K562 treated with DMSO at 1 percent for 24 hours (cell line): ENCODE results near the gene ATP2C2. TPM values are rescaled to one million over a fixed set of nuclear protein-coding genes. Genes with fewer than 3 reads are reported as not detected.

Experiments
- total RNA-seq: library from RNA; unstranded; fragments of 300-600 nt; gene quantifications from 2 replicates; pipeline ENCODE4 v1.2.3, GENCODE V29; 2022; ENCODE audit warnings: low read depth; ENCODE audit not compliant: insufficient read depth

The ATP2C2 gene
- total RNA-seq: 0.17 TPM in 1 of 2 replicates, not detected in the other

GRCh38 chr16:84368308-84368996 is at the start of gene ATP2C2:
Gene ATP2C2, plus strand, starts transcription at chr16:84368538. Its CDS starts 78 bp downstream, at chr16:84368616.

GRCh38 chr16:84504420-84505248 is 136.3 kb downstream of the ATP2C2 start, which contains the start of gene MEAK7:
Gene MEAK7, minus strand, starts transcription at chr16:84504659. Its CDS starts 6,573 bp downstream, at chr16:84498086.

Other genes starting within 250 kb of the ATP2C2 start
- 36.2 and 36.5 TPM in 2 replicates for gene HSDL1, start 223.4 kb upstream of the ATP2C2 start, total RNA-seq
- gene DNAAF1, start 223.2 kb upstream of the ATP2C2 start, total RNA-seq: 0.12 TPM in 1 of 2 replicates, not detected in the other
- 28.0 and 32.3 TPM in 2 replicates for gene TAF1C, start 181.5 kb upstream of the ATP2C2 start, total RNA-seq
- gene ADAD2, start 177.4 kb upstream of the ATP2C2 start, total RNA-seq: not detected in 2 replicates
- gene KCNG4, start 128.5 kb upstream of the ATP2C2 start, total RNA-seq: not detected in 2 replicates
- not detected in 2 replicates for gene WFDC1, start 73.7 kb upstream of the ATP2C2 start, total RNA-seq
- 10.1 and 10.4 TPM in 2 replicates for gene MEAK7, start 136.1 kb downstream of the ATP2C2 start, total RNA-seq
- 130 and 137 TPM in 2 replicates for gene COTL1, start 249.5 kb downstream of the ATP2C2 start, total RNA-seq